ENCODE measurements around the gene BRS3. TPM values are rescaled to one million over a fixed set of nuclear protein-coding genes. Genes with fewer than 3 reads are reported as not detected.

Gene BRS3
- total RNA-seq, 6 experiments from 2014 or later, result not detected

DNA sequence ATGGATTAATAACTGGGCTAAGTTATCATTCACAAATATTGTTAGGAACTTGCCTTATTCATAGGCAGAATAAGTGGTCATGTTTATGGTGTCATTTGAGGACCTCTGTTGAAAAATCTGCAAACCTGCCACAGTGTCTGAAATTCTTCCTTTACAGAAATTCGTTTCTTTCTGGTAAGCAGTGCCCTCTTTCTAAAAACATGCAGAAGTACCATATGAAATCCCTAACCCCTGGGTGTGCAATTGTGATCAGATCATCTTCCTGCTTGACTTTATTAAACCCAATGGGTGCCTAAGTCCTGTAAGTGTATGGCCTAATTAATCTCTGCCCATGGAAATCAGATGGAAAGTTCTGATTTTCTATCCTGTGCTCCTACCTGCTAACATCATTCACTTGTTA lies 5.3 kb downstream of the BRS3 start:
- Histone ChIP-seq H3K36me3 (no peaks in the 10 kb centered on the region), H3K27me3 (peaks cover 0 to 15% of the 10 kb centered on the region in 2 donors), H3K4me1 (no peaks in the 10 kb centered on the region), H3K9me3 (no peaks in the 10 kb centered on the region), H3K27ac (no peak overlapping the region), H3K4me3 (no peak overlapping the region)
- ATAC-seq (no peak), DNase-seq (no peak)
- WGBS (ENCODE audit: insufficient coverage, low coverage, low lambda C conversion rate, missing lambda C conversion rate), result 13% methylated on average over 1 of the region's 1 CpG
- TF ChIP-seq POLR2A (IDR thresholded peaks at IDR 0.05), result no peak
- TF ChIP-seq, protein P1, sequence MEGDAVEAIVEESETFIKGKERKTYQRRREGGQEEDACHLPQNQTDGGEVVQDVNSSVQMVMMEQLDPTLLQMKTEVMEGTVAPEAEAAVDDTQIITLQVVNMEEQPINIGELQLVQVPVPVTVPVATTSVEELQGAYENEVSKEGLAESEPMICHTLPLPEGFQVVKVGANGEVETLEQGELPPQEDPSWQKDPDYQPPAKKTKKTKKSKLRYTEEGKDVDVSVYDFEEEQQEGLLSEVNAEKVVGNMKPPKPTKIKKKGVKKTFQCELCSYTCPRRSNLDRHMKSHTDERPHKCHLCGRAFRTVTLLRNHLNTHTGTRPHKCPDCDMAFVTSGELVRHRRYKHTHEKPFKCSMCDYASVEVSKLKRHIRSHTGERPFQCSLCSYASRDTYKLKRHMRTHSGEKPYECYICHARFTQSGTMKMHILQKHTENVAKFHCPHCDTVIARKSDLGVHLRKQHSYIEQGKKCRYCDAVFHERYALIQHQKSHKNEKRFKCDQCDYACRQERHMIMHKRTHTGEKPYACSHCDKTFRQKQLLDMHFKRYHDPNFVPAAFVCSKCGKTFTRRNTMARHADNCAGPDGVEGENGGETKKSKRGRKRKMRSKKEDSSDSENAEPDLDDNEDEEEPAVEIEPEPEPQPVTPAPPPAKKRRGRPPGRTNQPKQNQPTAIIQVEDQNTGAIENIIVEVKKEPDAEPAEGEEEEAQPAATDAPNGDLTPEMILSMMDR (IDR thresholded peaks at IDR 0.05), result no peak
- intact Hi-C loops (cut with DNase I), result no loop called here

DNA sequence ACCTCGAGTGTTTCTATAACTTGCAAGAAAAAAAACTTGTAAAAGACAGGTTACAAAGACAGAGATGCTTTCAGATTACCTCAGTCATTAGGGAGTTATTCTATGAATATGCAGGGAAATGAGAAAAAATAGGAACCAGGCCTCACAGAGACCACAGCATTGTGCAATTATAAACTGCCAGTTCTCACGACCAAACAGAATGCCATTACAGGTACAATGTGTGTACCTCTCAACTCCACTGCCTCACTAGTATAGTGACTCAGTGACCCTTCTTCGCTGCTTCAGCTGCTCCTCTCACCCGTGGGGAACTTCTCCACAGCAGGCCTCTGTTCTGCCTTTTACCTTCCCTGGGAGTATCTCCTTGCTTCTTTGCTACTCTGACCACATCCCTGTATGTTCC lies 7.3 kb downstream of the BRS3 start:
- Histone ChIP-seq H3K27me3 (peaks cover 0 to 15% of the 10 kb centered on the region in 2 donors), H3K27ac (no peak overlapping the region), H3K36me3 (peaks cover 0 to under 1% (median 0%) of the 10 kb centered on the region in 4 donors), H3K9me3 (no peaks in the 10 kb centered on the region), H3K4me3 (no peak overlapping the region), H3K4me1 (no peaks in the 10 kb centered on the region)
- intact Hi-C loops (cut with DNase I), result no loop called here
- no peak for TF ChIP-seq POLR2A (IDR thresholded peaks at IDR 0.05)
- TF ChIP-seq, protein P1 (IDR thresholded peaks at IDR 0.05), result no peak
- no peak for ATAC-seq
- 44% methylated on average over 4 of the region's 4 CpGs for WGBS (ENCODE audit: insufficient coverage, low coverage, low lambda C conversion rate, missing lambda C conversion rate)
- DNase-seq, result no peak

DNA sequence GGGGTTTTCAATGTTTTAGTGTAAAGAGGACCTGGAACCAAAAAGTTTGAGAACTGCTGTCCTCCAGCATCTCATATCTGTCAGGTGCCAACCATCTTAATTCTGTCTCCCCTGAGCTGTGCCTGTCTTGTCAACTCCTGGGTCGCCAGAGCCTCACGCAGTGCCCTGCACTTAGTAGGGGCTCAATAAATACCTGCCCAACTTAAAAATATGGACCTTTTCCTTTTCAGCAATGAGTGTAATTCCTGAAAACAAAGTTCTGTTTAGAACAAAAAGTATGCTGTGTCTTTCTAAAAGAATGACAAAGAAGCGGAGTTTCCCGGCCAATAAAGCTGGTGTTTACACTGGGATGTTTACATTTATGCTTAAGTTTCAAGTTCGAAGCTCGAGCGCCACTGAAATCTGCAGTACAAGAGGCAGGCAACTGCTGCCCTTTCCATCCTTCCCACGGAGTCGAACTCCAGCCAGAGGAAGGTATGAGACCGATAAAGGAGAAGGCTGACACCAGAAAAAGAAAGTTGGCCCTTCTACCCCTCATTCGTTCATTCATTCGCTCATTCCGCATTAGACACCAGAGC lies 8.5 kb downstream of the BRS3 start:
- intact Hi-C loops (cut with DNase I), result no loop called here
- DNase-seq (no peak), ATAC-seq (no peak)
- H3K4me1 ChIP-seq, result no peaks in the 10 kb centered on the region
- peak overlapping the region; percentile 70 to 87 (median 84) for H3K27ac ChIP-seq
- H3K4me3 ChIP-seq, result peak overlapping the region; percentile 53 to 59 (median 57)
- 26% methylated on average over 13 of the region's 13 CpGs for WGBS (ENCODE audit: insufficient coverage, low coverage, low lambda C conversion rate, missing lambda C conversion rate)
- H3K36me3 ChIP-seq, result peaks cover 0 to 11% (median 0%) of the 10 kb centered on the region in 4 donors
- no peaks in the 10 kb centered on the region for H3K9me3 ChIP-seq
- TF ChIP-seq, protein P1 (IDR thresholded peaks at IDR 0.05), result no peak
- no peak for TF ChIP-seq POLR2A (IDR thresholded peaks at IDR 0.05)
- H3K27me3 ChIP-seq, result peaks cover 0 to 14% of the 10 kb centered on the region in 2 donors

DNA sequence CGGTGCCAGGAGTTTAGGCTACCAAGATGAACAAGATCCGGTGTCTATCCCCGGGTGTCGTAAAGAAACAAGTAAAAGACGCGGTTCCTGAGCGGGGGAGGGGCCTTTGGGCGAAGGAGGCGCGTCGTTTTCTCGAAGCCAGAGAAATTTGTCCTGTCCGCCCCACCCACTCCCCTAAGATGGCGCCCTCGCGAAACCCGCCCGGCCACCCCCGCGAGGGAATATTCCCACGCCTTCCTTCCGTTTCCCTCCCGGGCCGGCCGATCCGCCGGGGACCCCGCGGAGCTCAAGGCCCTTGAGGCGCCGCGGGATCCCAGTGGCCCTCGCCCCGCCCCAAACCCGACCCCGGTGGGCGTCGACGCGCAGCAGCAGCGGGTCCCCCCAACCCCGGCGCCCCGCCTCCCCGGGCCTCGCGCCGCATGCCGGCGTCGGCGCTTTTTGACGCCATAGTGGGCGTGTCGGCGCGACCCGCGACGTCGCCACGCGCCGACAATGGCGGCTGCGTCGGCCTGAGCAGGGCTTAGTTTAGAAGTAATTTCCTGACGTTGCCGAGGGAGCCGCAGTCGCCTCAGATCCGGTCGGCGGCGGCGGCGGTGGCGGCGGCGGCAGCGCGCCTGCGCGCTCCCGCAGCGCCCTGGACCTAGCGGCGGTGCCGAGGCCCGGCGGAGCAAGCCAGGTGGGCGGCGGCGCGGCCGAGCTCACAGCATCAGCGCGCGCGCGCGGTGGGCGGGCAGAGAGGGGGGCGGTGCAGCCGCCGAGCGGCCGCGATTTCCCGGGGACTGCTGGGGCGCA lies 9.2 kb downstream of the BRS3 start:
- H3K9me3 ChIP-seq, result no peaks in the 10 kb centered on the region
- intact Hi-C loops (cut with DNase I), result no loop called here
- ATAC-seq, result peak; percentile 86 to 92 (median 88)
- 9% methylated on average over 2 of the region's 111 CpGs for WGBS (ENCODE audit: insufficient coverage, low coverage, low lambda C conversion rate, missing lambda C conversion rate)
- DNase-seq, result peak; percentile 79 to 82 (median 81)
- peaks cover 0 to 8% of the 10 kb centered on the region in 2 donors for H3K27me3 ChIP-seq
- peaks cover 0 to 17% (median 0%) of the 10 kb centered on the region in 4 donors for H3K36me3 ChIP-seq
- peak overlapping the region; percentile 70 to 87 (median 84) for H3K27ac ChIP-seq
- H3K4me3 ChIP-seq, result peak overlapping the region; percentile 53 to 59 (median 57)
- TF ChIP-seq, protein P1 (IDR thresholded peaks at IDR 0.05), result no peak
- TF ChIP-seq POLR2A (IDR thresholded peaks at IDR 0.05), result peak; percentile 20
- H3K4me1 ChIP-seq, result no peaks in the 10 kb centered on the region
